A673 (cell line): Measurements from ENCODE around the gene BGN. TPM values are rescaled to one million over a fixed set of nuclear protein-coding genes. Genes with fewer than 3 reads are reported as not detected.
A peak's percentile ranks its signal among the peaks of the same experiment; 100 is the strongest.

ENCODE experiments used
- BruUV-seq: library from RNA; stranded (reverse); fragments of 400-500 nt; replicated peaks from 2 replicates; lab custom pipeline; 2021; lab: Mats Ljungman, UMichigan
- CTCF ChIA-PET: fragments of 300-600 bp; sonication (Branson Sonifier 250); formaldehyde crosslinking; loops from one replicate; lab custom pipeline; 2022; ENCODE audit warnings: antibody characterized with exemption; lab: Charles Lee
- POLR2A ChIA-PET: fragments of 300-600 bp; sonication (Branson Sonifier 250); formaldehyde crosslinking; loops from one replicate; lab custom pipeline; 2022; ENCODE audit warnings: antibody characterized with exemption; ENCODE audit not compliant: low non-redundant PET; lab: Charles Lee
- DNase-seq: peaks from one replicate; pipeline ENCODE4 v3.0.0-alpha.2; 2015; ENCODE audit warnings: low spot score
- H3K27ac ChIP-seq: fragments of 200-600 bp; sonication (generic); 2 replicates; pipeline ENCODE4 v1.5.1; 2016; ENCODE audit warnings: mixed run types, low read depth, mild to moderate bottlenecking, mixed read lengths, antibody characterized with exemption, low read length; ENCODE audit not compliant: poor library complexity, severe bottlenecking
- H3K27me3 ChIP-seq: fragments of 200-600 bp; sonication (generic); replicated peaks from 2 replicates; pipeline ENCODE4 v1.6.1; 2017; ENCODE audit warnings: mixed run types, low read depth, mild to moderate bottlenecking, mixed read lengths, antibody characterized with exemption, low read length; ENCODE audit not compliant: insufficient read depth, poor library complexity
- H3K36me3 ChIP-seq: fragments of 200-600 bp; sonication (generic); 2 replicates; pipeline ENCODE4 v1.6.1; 2016; ENCODE audit warnings: mixed run types, mild to moderate bottlenecking, mixed read lengths, antibody characterized with exemption, low read length; ENCODE audit not compliant: insufficient read depth, poor library complexity, severe bottlenecking
- H3K4me1 ChIP-seq: fragments of 200-600 bp; sonication (generic); 2 replicates; pipeline ENCODE4 v1.6.1; 2017; ENCODE audit warnings: mixed run types, mild to moderate bottlenecking, mixed read lengths, antibody characterized with exemption, low read length; ENCODE audit not compliant: insufficient read depth, poor library complexity, severe bottlenecking
- H3K4me3 ChIP-seq: fragments of 200-600 bp; sonication (generic); 2 replicates; pipeline ENCODE4 v1.5.1; 2016; ENCODE audit warnings: low read depth, mixed run types, mild to moderate bottlenecking, mixed read lengths, low read length; ENCODE audit not compliant: poor library complexity, severe bottlenecking
- H3K9me3 ChIP-seq: fragments of 200-600 bp; sonication (generic); 2 replicates; pipeline ENCODE4 v1.6.1; 2016; ENCODE audit warnings: mixed run types, low read depth, mild to moderate bottlenecking, mixed read lengths, antibody characterized with exemption, low read length; ENCODE audit not compliant: poor library complexity, severe bottlenecking
- EZH2 ChIP-seq: fragments of 200-600 bp; sonication (generic); IDR thresholded peaks from 2 replicates; pipeline ENCODE4 v1.6.1; 2017; ENCODE audit warnings: borderline replicate concordance, low read depth, mild to moderate bottlenecking, mixed read lengths, antibody characterized with exemption, low read length; ENCODE audit not compliant: poor library complexity, severe bottlenecking
- intact Hi-C: fragments of 100-400 bp; cut with micrococcal nuclease; formaldehyde crosslinking; loops from one replicate; pipeline ENCODE4 v1.10.0; 2022; ENCODE audit not compliant: unreplicated experiment
- total RNA-seq: library from RNA; stranded (reverse); gene quantifications from 2 replicates; pipeline ENCODE4 v1.2.3, GENCODE V29; 2021
- TF ChIP-seq, protein P1 (sequence below): fragments of 300-800, 200-600 bp; sonication (generic); conservative IDR thresholded peaks from 2 replicates; pipeline ENCODE4 v1.5.1; 2017; ENCODE audit warnings: low read depth, mild to moderate bottlenecking, antibody characterized with exemption, low read length, moderate library complexity, mixed read lengths

BGN gene
- total RNA-seq, 1 experiment from 2014 or later = 51.8 TPM

DNA sequence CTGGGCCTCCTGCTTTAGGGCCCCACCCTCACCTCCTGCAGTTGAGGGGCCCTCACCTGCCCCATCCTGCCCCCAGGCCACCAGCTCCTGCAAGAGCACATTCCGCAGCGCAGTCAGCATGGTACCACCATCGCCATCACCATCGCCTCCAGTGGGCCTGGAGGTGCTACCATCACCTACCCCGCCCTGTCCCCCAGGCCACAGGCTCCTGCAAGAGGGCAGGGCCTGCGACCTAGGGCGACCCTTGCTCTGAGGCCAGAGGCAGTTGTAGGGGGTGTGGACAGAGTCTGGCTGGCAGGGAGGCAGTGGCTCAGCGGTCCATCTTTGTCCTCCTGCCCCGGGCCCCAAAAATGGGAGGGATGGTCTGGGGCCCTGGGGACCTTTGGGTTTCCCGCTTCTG is 20.5 kb upstream of the BGN start:
- DNase-seq = no peak
- Histone ChIP-seq H3K9me3 (no peaks in the 10 kb centered on the region), H3K36me3 (no peaks in the 10 kb centered on the region), H3K27ac (no peak overlapping the region), H3K4me1 (peaks cover 31% of the 10 kb centered on the region), H3K4me3 (no peak overlapping the region), H3K27me3 (no peaks in the 10 kb centered on the region)
- intact Hi-C loops = no loop called here
- TF ChIP-seq, protein P1, sequence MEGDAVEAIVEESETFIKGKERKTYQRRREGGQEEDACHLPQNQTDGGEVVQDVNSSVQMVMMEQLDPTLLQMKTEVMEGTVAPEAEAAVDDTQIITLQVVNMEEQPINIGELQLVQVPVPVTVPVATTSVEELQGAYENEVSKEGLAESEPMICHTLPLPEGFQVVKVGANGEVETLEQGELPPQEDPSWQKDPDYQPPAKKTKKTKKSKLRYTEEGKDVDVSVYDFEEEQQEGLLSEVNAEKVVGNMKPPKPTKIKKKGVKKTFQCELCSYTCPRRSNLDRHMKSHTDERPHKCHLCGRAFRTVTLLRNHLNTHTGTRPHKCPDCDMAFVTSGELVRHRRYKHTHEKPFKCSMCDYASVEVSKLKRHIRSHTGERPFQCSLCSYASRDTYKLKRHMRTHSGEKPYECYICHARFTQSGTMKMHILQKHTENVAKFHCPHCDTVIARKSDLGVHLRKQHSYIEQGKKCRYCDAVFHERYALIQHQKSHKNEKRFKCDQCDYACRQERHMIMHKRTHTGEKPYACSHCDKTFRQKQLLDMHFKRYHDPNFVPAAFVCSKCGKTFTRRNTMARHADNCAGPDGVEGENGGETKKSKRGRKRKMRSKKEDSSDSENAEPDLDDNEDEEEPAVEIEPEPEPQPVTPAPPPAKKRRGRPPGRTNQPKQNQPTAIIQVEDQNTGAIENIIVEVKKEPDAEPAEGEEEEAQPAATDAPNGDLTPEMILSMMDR = no peak
- no peak for TF ChIP-seq EZH2
- POLR2A ChIA-PET = no interaction called here
- CTCF ChIA-PET = no interaction called here
- BruUV-seq = no TSS peak

DNA sequence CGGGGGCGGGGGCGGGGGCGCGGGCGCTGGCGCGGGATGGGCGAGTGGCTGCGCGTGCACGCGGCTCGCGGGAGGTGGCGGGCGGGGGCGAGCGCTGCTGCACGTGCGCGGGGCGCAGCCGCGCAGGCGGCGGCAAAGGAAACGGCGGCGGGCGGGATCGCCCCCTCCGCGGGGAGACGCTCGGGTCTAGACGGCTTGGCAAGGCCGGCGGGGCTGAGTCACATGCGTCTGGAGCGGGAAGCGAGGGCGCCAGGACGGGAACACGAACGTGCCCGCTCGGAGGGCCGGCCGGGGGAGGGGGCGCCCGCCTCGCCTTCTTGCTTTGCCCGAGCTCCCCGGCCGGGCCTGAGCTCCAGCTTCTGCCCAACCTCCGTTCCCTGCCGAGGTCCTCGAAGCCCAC is 20.1 kb upstream of the BGN start:
- Histone ChIP-seq H3K27ac (no peak overlapping the region), H3K4me1 (peaks cover 31% of the 10 kb centered on the region)
- intact Hi-C loops = no loop called here

DNA sequence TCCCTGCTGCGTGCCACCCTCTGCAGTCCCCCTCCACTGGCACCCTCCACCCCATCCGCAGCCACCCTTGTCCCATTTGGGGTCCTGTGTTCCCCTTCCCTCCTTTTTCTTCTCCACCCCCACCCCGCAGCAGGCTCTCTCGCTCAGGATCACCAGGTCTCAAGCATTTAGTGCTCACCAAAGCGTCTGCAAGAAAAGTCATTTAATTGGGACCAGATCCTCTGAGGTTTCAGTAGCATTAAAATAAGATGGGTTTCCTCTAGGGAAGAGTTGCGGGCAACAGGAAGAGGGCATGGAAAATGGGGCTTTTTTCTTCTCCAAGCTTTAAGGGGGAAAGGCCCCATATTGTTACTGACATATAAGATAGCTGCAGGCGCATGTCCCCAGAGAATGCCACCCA is 19.5 kb upstream of the BGN start:
- TF ChIP-seq, protein P1 = no peak
- no peak for TF ChIP-seq EZH2
- ChIA-PET CTCF (no interaction called here), POLR2A (no interaction called here)
- no peak for DNase-seq
- peak overlapping the region; percentile 19 for H3K27ac ChIP-seq
- H3K4me1 ChIP-seq = peaks cover 31% of the 10 kb centered on the region
- intact Hi-C loops = no loop called here
- BruUV-seq = no TSS peak
- H3K36me3 ChIP-seq = no peaks in the 10 kb centered on the region
- H3K27me3 ChIP-seq = no peaks in the 10 kb centered on the region
- H3K4me3 ChIP-seq = no peak overlapping the region
- no peaks in the 10 kb centered on the region for H3K9me3 ChIP-seq

More for the DNA sequence above, 20.1 kb upstream of the BGN start:
- DNase-seq = peak; percentile 18
- BruUV-seq = no TSS peak
- Histone ChIP-seq H3K36me3 (no peaks in the 10 kb centered on the region), H3K27me3 (no peaks in the 10 kb centered on the region), H3K9me3 (no peaks in the 10 kb centered on the region), H3K4me3 (no peak overlapping the region)
- POLR2A ChIA-PET = no interaction called here
- CTCF ChIA-PET = no interaction called here
- TF ChIP-seq, protein P1 = no peak
- no peak for TF ChIP-seq EZH2
